ENCODE data around the gene THOC5. TPM values are rescaled to one million over a fixed set of nuclear protein-coding genes. Genes with fewer than 3 reads are reported as not detected.
"Not testable (repeated sequence)": the region's sequence is repeated elsewhere in the genome, so short reads cannot be mapped to it uniquely, and the experiment has no call there.

The THOC5 gene
- total RNA-seq, result 10 to 100 TPM; 22.4 to 43.7 (median 27.0) TPM

DNA sequence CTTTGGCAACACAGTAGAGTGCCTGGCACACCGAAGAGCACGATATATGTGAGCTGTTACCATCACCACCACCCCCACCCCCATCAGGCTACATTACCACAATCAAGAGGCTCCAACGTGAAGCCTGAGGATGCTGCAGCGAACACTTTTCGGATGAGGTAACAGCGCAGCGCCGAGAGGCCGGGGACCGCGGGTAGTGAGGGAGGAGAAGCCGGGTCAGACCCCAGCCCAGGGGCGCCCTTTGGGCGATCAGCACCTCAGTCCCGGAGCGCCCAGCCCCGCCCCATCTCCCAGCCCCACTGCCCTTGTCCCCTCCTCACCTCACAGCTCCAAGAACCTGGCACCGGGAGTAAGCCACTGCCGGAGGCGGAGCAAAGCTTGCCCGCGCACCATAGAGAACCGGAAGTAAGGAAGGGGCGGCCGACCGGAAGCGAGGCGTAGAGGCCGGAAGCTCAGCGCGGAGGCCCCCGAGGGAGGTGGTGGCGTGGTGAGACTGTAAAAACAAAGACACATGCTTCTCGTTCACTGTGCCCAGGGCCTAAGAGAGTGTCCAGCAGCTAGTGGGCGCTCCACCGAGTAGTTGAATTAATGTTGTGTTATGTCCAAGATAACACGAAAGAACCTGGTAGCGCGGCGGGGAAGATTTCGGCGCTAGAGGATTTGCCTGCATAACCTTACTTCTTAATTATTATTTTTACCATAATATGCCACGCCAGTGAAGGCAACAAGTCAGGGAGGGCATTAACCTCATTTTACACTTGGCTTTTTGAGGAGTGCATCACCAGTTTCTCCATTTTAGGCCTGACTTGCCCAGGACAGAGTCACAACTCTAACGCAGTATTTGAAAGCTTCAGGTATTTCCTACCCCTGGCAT, at the start of gene THOC5:
TSS of gene THOC5 (minus strand) at position 407 of the 874 bp plus-strand sequence. CDS start 4,610 bp downstream, outside the sequence.
- in situ Hi-C loops (cut with MboI; ENCODE audit: low pct_ligation_motif_present in 1 of 4, low pct_unique_long_range_greater_than_20kb in 1 of 4, low sequenced_read_pairs in 3 of 4) (no loop called here), intact Hi-C loops (cut with DNase I; ENCODE audit: low total_unique reads) (no loop called here)
- peak; percentile 94 for DNase-seq
- Histone ChIP-seq H3K4me1 (peaks cover 4 to 10% (median 6%) of the 10 kb centered on the region in 4 donors), H3K27me3 (no peaks in the 10 kb centered on the region), H3K27ac (peak within 1 kb of the TSS; percentile 78 to 88 (median 84)), H3K9me3 (no peaks in the 10 kb centered on the region), H3K36me3 (peaks cover 0 to 14% (median 5%) of the 10 kb centered on the region in 4 donors), H3K4me3 (peak within 1 kb of the TSS; percentile 53 to 88 (median 68))
- TF ChIP-seq POLR2AphosphoS5 (IDR thresholded peaks at IDR 0.05), result peak; percentile 62 to 83 (median 78)
- TF ChIP-seq EP300 (IDR thresholded peaks at IDR 0.05; ENCODE audit: low read depth), result no peak
- TF ChIP-seq, protein P1, sequence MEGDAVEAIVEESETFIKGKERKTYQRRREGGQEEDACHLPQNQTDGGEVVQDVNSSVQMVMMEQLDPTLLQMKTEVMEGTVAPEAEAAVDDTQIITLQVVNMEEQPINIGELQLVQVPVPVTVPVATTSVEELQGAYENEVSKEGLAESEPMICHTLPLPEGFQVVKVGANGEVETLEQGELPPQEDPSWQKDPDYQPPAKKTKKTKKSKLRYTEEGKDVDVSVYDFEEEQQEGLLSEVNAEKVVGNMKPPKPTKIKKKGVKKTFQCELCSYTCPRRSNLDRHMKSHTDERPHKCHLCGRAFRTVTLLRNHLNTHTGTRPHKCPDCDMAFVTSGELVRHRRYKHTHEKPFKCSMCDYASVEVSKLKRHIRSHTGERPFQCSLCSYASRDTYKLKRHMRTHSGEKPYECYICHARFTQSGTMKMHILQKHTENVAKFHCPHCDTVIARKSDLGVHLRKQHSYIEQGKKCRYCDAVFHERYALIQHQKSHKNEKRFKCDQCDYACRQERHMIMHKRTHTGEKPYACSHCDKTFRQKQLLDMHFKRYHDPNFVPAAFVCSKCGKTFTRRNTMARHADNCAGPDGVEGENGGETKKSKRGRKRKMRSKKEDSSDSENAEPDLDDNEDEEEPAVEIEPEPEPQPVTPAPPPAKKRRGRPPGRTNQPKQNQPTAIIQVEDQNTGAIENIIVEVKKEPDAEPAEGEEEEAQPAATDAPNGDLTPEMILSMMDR (IDR thresholded peaks at IDR 0.05), result peak; percentile 50 to 63 (median 54)
- peak; percentile 59 for TF ChIP-seq POLR2A (IDR thresholded peaks at IDR 0.05)
- WGBS, 2 donors (ENCODE audit: low coverage in 1 of 2), result 0 to 1% methylated on average over 3 to 32 of the region's 44 CpGs

DNA sequence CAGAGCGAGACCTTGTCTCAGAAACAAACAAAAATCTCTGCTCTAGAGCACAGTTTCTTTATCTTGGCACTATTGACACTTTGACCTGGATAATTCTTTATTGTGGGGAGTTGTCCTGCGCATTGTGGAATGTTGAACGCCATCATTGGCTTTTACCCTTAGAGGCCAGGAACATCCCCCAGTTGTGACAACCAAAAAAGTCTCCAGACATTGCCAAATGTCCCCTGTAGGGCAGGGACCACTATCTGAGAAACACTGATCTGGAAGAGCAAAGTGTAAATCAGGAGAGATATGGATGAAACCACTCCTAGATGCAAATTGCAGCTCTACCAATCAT, 45.1 kb upstream of the THOC5 start:
- Histone ChIP-seq H3K4me1 (peaks cover 0 to 6% (median 4%) of the 10 kb centered on the region in 4 donors), H3K9me3 (no peaks in the 10 kb centered on the region), H3K27ac (no peak overlapping the region), H3K4me3 (no peak overlapping the region), H3K36me3 (no peaks in the 10 kb centered on the region), H3K27me3 (no peaks in the 10 kb centered on the region)
- 65% methylated on average over 3 of the region's 3 CpGs; no CpG with 5 or more reads in 1 of the 2 donors for WGBS, 2 donors (ENCODE audit: low coverage in 1 of 2)
- no peak for TF ChIP-seq POLR2AphosphoS5 (IDR thresholded peaks at IDR 0.05)
- TF ChIP-seq, protein P1 (IDR thresholded peaks at IDR 0.05), result no peak
- TF ChIP-seq EP300 (IDR thresholded peaks at IDR 0.05; ENCODE audit: low read depth), result no peak
- TF ChIP-seq POLR2A (IDR thresholded peaks at IDR 0.05), result no peak
- in situ Hi-C loops (cut with MboI; ENCODE audit: low pct_ligation_motif_present in 1 of 4, low pct_unique_long_range_greater_than_20kb in 1 of 4, low sequenced_read_pairs in 3 of 4) (no loop called here), intact Hi-C loops (cut with DNase I; ENCODE audit: low total_unique reads) (no loop called here)
- DNase-seq, result no peak

DNA sequence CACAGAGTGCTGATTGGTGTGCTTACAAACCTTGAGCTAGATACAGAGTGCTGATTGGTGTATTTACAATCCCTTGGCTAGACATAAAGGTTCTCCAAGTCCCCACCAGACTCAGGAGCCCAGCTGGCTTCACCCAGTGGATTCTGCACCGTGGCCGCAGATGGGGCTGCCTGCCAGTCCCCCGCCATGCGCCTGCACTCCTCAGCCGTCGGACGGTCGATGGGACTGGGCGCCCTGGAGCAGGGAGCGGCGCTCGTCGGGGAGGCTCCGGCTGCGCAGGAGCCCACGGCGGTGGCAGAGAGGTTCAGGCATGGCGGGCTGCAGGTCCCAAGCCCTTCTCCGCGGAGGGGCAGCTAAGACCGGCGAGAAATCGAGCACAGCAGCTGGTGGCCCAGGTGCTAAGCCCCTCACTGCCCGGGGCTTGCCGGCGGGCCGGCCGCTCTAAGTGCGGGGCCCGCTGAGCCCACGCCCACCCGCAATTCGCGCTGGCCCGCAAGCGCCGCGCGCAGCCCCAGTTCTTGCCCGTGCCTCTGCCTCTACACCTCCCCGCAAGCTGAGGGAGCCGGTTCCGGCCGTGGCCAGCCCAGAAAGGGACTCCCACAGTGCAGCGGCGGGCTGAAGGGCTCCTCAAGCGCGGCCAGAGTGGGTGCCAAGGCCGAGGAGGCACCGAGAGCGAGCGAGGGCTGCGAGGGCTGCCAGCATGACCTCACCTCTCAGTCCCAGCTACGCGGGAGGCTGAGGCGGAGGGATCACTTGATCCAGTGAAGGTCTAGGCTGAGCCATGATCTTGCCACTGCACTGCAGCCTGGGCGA, 44.5 kb upstream of the THOC5 start:
- H3K27ac ChIP-seq; H3K36me3 ChIP-seq; intact Hi-C loops (cut with DNase I; ENCODE audit: low total_unique reads); H3K4me1 ChIP-seq; H3K9me3 ChIP-seq; DNase-seq; H3K27me3 ChIP-seq; H3K4me3 ChIP-seq; in situ Hi-C loops (cut with MboI; ENCODE audit: low pct_ligation_motif_present in 1 of 4, low pct_unique_long_range_greater_than_20kb in 1 of 4, low sequenced_read_pairs in 3 of 4): not testable (repeated sequence)
- WGBS, 2 donors (ENCODE audit: low coverage in 1 of 2), result 92% methylated on average over 43 of the region's 57 CpGs; no CpG with 5 or more reads in 1 of the 2 donors

DNA sequence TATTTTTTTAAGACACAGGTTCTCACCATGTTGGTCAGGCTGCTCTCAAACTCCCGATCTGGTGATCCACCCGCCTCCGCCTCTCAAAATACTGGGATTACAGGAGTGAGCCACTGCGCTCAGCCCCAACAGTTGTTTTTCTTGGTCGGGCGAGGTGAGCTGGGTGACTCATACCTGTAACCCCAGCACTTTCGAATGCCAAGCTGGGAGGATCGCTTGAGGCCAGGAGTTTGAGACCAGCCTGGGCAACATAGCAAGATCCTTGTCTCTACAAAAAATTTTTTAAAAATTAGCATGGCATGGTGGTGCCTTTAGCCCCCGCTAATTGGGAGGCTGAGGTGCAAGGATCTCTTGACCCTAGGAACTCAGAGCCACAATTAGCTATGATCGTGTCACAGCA, 42.9 kb upstream of the THOC5 start:
- Histone ChIP-seq H3K9me3 (no peaks in the 10 kb centered on the region), H3K27me3 (no peaks in the 10 kb centered on the region), H3K27ac (peak overlapping the region in 3 of 4 donors; percentile 43 to 52 (median 49)), H3K4me3 (peak overlapping the region in 1 of 4 donors; percentile 17), H3K36me3 (no peaks in the 10 kb centered on the region), H3K4me1 (peaks cover 0 to 4% (median 0%) of the 10 kb centered on the region in 4 donors)
- in situ Hi-C loops (cut with MboI; ENCODE audit: low pct_ligation_motif_present in 1 of 4, low pct_unique_long_range_greater_than_20kb in 1 of 4, low sequenced_read_pairs in 3 of 4), result no loop called here
- DNase-seq, result peak; percentile 34
- intact Hi-C loops (cut with DNase I; ENCODE audit: low total_unique reads), result no loop called here
- 77% methylated on average over 10 of the region's 10 CpGs; no CpG with 5 or more reads in 1 of the 2 donors for WGBS, 2 donors (ENCODE audit: low coverage in 1 of 2)
- TF ChIP-seq POLR2AphosphoS5 (IDR thresholded peaks at IDR 0.05) (no peak), POLR2A (IDR thresholded peaks at IDR 0.05) (no peak), EP300 (IDR thresholded peaks at IDR 0.05; ENCODE audit: low read depth) (no peak)
- TF ChIP-seq, protein P1 (IDR thresholded peaks at IDR 0.05), result no peak

DNA sequence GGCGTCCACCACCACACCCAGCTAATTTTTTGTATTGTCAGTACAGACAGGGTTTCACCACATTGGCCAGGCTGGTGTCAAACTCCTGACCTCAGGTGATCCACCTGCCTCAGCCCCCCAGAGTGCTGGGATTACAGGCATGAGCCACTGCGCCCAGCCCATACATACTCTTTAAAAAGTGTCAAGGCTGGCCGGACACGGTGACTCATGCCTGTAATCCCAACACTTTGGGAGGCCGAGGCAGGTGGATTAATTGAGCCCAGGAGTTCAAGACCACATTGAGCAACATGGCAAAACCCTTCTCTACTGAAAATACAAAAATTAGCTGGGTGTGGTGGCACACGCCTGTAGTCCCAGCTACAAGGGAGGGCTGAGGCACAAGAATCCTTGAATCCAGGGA, 40.9 kb upstream of the THOC5 start:
- DNase-seq; H3K9me3 ChIP-seq; H3K4me1 ChIP-seq; intact Hi-C loops (cut with DNase I; ENCODE audit: low total_unique reads); H3K36me3 ChIP-seq; in situ Hi-C loops (cut with MboI; ENCODE audit: low pct_ligation_motif_present in 1 of 4, low pct_unique_long_range_greater_than_20kb in 1 of 4, low sequenced_read_pairs in 3 of 4); H3K27ac ChIP-seq; H3K27me3 ChIP-seq; H3K4me3 ChIP-seq: not testable (repeated sequence)
- 92% methylated on average over 6 of the region's 6 CpGs; no CpG with 5 or more reads in 1 of the 2 donors for WGBS, 2 donors (ENCODE audit: low coverage in 1 of 2)

Measured in transverse colon (tissue), 4 donors.